ENCODE data around the gene ARSB.

The ARSB gene

DNA sequence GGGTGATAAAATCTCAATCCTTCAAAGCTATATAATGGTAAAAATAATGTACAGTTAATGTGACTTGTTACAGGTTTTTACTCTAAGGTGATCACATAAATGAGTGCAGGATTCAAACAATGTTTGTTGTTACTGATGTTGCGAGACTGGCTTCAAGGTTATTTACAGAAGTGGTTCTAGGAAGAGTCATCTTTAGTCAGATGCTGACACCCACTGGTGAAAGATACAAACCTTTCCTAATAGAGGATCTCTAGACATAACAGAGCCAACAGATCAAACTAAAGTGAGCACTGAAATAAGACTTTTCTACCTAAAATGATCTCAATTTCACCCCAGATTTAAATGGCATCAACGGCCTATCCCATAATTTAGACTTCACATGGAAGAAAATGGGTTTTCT is 20.2 kb downstream of the ARSB start:
- TF ChIP-seq, protein P1, sequence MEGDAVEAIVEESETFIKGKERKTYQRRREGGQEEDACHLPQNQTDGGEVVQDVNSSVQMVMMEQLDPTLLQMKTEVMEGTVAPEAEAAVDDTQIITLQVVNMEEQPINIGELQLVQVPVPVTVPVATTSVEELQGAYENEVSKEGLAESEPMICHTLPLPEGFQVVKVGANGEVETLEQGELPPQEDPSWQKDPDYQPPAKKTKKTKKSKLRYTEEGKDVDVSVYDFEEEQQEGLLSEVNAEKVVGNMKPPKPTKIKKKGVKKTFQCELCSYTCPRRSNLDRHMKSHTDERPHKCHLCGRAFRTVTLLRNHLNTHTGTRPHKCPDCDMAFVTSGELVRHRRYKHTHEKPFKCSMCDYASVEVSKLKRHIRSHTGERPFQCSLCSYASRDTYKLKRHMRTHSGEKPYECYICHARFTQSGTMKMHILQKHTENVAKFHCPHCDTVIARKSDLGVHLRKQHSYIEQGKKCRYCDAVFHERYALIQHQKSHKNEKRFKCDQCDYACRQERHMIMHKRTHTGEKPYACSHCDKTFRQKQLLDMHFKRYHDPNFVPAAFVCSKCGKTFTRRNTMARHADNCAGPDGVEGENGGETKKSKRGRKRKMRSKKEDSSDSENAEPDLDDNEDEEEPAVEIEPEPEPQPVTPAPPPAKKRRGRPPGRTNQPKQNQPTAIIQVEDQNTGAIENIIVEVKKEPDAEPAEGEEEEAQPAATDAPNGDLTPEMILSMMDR (conservative IDR thresholded peaks at IDR 0.05; ENCODE audit: low read depth, low read length), result peak; percentile 68
- no peak overlapping the region for H3K4me2 ChIP-seq
- no peak overlapping the region for H3K27ac ChIP-seq

DNA sequence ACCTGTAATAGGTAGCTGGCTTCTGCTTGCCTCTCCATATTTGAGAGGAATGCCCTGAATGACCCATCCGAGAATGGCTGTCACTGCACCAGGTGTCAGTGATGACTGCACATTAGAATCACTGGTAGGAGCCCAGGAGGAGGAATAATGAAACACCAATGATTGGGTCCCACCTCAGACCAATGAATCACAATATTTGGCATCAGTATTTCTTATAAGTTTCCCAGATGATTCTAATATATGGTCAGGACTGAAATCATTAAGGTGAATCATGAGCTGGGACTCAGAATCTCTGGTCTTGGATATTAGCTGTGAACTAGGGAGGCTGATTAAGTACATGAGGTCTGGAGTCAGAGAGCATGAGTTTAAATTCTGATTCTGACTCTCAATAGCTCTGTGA is 23.4 kb downstream of the ARSB start:
- Histone ChIP-seq H3K36me3 (ENCODE audit: insufficient read depth) (no peaks in the 10 kb centered on the region), H3K4me3 (IDR thresholded peaks at IDR 0.05; ENCODE audit: insufficient read depth, low read depth, low read length) (no peak overlapping the region), H3K4me2 (no peak overlapping the region), H3K9ac (no peak overlapping the region), H3K4me1 (ENCODE audit: low read depth, poor library complexity, severe bottlenecking) (peaks cover 3% of the 10 kb centered on the region), H3K27me3 (ENCODE audit: insufficient read depth, low read depth) (no peaks in the 10 kb centered on the region), H4K20me1 (ENCODE audit: insufficient read depth) (no peaks in the 10 kb centered on the region), H3K79me2 (ENCODE audit: insufficient read depth, low read depth) (no peaks in the 10 kb centered on the region), H3K27ac (no peak overlapping the region), H2AFZ (ENCODE audit: low read depth) (no peak overlapping the region)
- TF ChIP-seq, protein P1 (conservative IDR thresholded peaks at IDR 0.05; ENCODE audit: low read depth, low read length), result no peak

More for the DNA sequence above, 20.2 kb downstream of the ARSB start:
- no peak overlapping the region for H3K9ac ChIP-seq
- no peaks in the 10 kb centered on the region for H4K20me1 ChIP-seq (ENCODE audit: insufficient read depth)
- H3K36me3 ChIP-seq (ENCODE audit: insufficient read depth), result no peaks in the 10 kb centered on the region
- H2AFZ ChIP-seq (ENCODE audit: low read depth), result no peak overlapping the region
- no peak overlapping the region for H3K4me3 ChIP-seq (IDR thresholded peaks at IDR 0.05; ENCODE audit: insufficient read depth, low read depth, low read length)
- H3K27me3 ChIP-seq (ENCODE audit: insufficient read depth, low read depth), result no peaks in the 10 kb centered on the region
- peaks cover 3% of the 10 kb centered on the region for H3K4me1 ChIP-seq (ENCODE audit: low read depth, poor library complexity, severe bottlenecking)
- H3K79me2 ChIP-seq (ENCODE audit: insufficient read depth, low read depth), result no peaks in the 10 kb centered on the region

DNA sequence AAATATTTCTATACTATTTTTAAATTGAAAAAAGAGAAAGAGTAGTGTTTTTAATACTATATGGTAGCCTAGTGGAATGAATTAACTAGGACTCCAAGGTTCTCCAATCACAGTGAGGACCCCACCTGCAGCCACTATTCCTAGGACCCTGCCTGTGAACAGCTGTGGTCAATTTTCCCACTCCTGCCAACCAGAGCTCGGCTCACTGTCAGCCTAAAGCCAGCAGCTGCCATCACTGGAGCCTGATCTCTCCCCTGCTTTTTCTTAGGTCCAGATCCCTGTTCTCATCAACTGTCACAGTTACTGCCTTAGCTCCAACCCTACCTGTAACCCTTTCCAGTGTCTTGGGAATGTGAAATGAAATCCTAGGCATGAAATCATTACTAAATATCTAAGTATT is 25.3 kb downstream of the ARSB start:
- no peaks in the 10 kb centered on the region for H3K27me3 ChIP-seq (ENCODE audit: insufficient read depth, low read depth)
- no peak overlapping the region for H3K4me3 ChIP-seq (IDR thresholded peaks at IDR 0.05; ENCODE audit: insufficient read depth, low read depth, low read length)
- H3K36me3 ChIP-seq (ENCODE audit: insufficient read depth), result no peaks in the 10 kb centered on the region
- no peak overlapping the region for H3K9ac ChIP-seq
- no peak overlapping the region for H2AFZ ChIP-seq (ENCODE audit: low read depth)
- no peak overlapping the region for H3K27ac ChIP-seq
- peaks cover under 1% of the 10 kb centered on the region for H3K4me1 ChIP-seq (ENCODE audit: low read depth, poor library complexity, severe bottlenecking)
- no peaks in the 10 kb centered on the region for H3K79me2 ChIP-seq (ENCODE audit: insufficient read depth, low read depth)
- no peaks in the 10 kb centered on the region for H4K20me1 ChIP-seq (ENCODE audit: insufficient read depth)
- TF ChIP-seq, protein P1 (conservative IDR thresholded peaks at IDR 0.05; ENCODE audit: low read depth, low read length), result no peak
- H3K4me2 ChIP-seq, result no peak overlapping the region

DNA sequence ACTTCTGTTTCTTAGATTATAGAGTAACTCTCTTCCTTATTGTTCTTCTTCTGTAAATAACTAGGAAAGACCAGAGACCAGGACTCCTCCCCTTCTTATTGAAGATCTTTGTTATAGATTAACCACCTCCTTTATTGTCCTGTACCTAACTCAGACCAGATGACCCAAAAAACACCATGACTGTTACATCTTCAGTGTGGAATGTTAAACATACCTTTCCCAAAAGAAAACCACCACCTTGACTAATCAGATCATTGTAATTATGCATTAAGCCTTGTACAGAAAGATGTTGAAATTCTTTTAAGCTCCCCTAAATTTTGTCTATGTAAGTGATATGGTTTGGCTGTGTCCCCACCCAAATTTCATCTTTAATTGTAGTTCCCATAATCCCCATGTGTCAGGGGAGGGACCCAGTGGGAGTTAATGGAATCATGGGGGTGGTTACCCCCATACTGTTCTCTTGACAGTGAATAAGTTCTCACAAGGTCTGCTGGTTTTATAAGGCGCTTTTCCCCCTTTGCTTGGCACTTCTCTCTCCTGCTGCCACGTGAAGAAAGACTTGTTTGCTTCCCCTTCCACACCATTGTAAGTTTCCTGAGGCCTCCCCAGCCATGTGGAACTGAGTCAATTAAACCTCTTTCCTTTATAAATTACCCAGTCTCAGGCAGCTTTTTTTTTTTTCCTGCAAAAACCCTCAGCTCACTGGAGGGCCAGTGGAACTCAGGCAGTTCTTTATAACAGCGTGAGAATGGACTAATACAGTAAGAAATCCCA is 26.3 kb downstream of the ARSB start:
- TF ChIP-seq, protein P1 (conservative IDR thresholded peaks at IDR 0.05; ENCODE audit: low read depth, low read length), result no peak
- H2AFZ ChIP-seq (ENCODE audit: low read depth), result no peak overlapping the region
- H3K27ac ChIP-seq, result no peak overlapping the region
- no peaks in the 10 kb centered on the region for H3K79me2 ChIP-seq (ENCODE audit: insufficient read depth, low read depth)
- H3K4me2 ChIP-seq, result no peak overlapping the region
- no peaks in the 10 kb centered on the region for H3K27me3 ChIP-seq (ENCODE audit: insufficient read depth, low read depth)
- H3K4me3 ChIP-seq (IDR thresholded peaks at IDR 0.05; ENCODE audit: insufficient read depth, low read depth, low read length), result no peak overlapping the region
- no peak overlapping the region for H3K9ac ChIP-seq
- H3K4me1 ChIP-seq (ENCODE audit: low read depth, poor library complexity, severe bottlenecking), result peaks cover under 1% of the 10 kb centered on the region
- H4K20me1 ChIP-seq (ENCODE audit: insufficient read depth), result no peaks in the 10 kb centered on the region
- no peaks in the 10 kb centered on the region for H3K36me3 ChIP-seq (ENCODE audit: insufficient read depth)
